Left renal cortex interstitium (tissue), 4 donors: ENCODE data around the gene TMPRSS9. TPM values are rescaled to one million over a fixed set of nuclear protein-coding genes. Genes with fewer than 3 reads are reported as not detected.
"Not testable (repeated sequence)": the region's sequence is repeated elsewhere in the genome, so short reads cannot be mapped to it uniquely, and the experiment has no call there.

Experiments used
- DNase-seq, 4 donors: peaks; one replicate each; pipeline ENCODE4 v3.0.0-alpha.2; 2013; ENCODE audit warnings: low read depth in 4 of 4, low spot score in 2 of 4, missing footprints in 1 of 4
- polyA plus RNA-seq, 4 donors: library from polyadenylated mRNA; unstranded; fragments of 120-200 nt; gene quantifications; one replicate each; pipeline ENCODE4 v1.2.1, GENCODE V29; 2013; ENCODE audit not compliant: insufficient read length in 4 of 4

Gene TMPRSS9
- polyA plus RNA-seq, 4 donors = 0.08 to 1.2 (median 0.62) TPM

DNA sequence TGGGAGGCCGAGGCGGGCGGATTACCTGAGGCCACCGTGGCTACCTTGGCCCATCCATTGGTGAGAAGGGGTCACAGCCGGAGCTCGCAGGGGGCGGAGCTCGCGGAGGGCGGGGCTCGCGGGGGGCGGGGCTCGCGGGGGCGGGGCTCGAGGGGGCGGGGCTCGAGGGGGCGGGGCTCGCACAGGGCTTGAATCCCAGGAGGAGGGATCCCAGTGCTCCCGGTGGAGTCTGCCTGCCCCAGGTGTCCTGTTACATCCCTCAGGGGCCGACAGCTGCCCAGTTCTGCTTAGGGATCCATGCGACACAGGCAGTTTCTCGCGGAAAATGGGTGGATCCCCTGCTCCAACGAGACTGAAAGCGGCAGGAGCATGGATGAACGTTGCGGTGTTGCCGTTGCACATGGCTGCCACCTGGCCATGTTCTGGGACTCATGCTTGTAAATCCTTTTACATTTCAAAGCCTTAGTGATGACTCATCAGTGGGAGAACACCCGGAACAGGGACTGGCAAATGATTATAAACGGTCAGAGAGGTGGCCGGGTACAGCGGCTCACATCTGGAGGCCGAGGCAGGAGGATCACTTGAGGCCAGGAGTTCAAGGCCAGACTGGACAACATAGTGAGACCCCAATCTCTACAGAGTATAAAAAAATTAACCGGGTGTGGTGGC, 25.1 kb downstream of the TMPRSS9 start:
- DNase-seq = no peak

DNA sequence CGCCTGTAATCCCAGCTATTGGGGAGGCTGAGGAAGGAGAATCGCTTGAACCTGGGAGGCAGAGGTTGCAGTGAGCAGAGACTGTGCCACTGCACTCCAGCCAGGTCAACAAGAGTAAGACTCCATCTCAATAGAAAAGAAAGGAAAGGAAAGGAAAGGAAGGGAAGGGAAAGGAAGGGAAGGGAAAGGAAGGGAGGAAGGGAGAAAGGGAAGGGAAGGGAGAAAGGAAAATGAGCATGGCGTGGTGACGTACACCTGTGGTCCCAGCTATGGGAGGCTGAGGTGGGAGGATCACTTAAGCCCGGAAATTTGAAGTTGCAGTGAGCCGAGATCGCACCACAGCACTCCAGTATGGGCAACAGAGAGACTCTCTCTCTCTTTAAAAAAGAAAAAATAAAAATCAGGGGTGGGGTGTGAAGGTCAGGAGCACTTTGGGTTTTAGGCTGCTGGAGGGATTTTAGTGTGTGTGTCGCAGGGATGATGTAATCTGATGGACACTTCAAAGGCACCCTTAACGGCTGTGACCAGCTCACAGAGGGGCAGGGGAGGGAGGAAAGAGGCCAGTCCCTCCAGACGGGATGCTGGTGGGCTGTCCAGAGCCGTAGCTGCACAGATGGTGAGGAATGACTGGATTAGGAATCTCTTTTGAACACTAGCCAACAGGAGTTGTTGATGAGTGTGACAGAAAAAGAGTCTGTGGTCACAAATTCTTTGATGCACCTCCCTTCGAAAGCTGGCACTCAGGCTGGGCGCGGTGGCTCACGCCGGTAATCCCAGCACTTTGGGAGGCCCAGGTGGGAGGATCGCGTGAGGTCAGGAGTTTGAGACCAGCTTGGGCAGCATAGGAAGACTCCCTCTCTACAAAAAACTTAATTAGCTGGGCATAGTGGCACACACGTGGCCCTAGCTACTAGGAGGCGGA, 27.6 kb downstream of the TMPRSS9 start:
- DNase-seq = no peak

DNA sequence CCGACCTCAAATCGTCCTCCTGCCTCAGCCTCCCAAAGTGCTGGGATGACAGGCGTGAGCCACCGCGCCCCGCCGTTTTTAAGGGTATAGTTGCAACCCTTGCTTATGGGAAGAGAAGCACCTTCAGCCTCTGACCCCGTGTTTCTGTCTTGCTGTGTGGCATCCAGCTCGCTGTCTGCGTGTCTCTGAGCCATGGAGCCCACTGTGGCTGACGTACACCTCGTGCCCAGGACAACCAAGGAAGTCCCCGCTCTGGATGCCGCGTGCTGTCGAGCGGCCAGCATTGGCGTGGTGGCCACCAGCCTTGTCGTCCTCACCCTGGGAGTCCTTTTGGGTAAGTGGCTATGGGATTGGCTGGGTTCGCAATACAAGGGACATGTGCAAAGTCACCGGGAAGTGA, 29.5 kb downstream of the TMPRSS9 start:
- no peak for DNase-seq

DNA sequence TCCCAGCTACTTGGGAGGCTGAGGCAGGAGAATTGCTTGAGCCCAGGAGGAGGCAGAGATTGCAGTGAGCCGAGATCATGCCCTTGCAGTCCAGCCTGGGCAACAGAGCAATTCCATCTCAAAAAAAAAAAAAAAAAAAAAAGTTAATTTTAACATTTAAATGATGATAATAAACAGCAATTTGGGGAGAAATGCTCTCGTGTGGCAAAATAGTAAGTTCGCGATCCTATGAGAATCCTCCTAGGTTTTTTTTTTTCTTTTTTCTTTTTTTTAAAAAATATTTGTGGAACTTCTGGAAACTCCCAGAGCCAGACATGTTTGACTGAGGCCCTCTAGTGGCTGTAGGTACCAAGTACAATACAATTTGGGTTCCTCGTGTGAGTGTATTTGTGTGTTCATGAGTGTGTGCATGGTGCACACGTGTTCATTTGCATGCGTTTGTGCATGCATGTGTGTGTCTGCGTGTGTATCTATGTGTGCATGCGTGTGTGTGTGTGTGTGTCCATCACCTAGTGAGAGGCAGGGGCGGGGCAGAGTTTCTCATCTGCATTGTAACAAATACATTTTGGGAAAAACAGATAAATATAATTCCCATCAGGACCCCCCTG, 31.2 kb downstream of the TMPRSS9 start:
- no peak for DNase-seq

DNA sequence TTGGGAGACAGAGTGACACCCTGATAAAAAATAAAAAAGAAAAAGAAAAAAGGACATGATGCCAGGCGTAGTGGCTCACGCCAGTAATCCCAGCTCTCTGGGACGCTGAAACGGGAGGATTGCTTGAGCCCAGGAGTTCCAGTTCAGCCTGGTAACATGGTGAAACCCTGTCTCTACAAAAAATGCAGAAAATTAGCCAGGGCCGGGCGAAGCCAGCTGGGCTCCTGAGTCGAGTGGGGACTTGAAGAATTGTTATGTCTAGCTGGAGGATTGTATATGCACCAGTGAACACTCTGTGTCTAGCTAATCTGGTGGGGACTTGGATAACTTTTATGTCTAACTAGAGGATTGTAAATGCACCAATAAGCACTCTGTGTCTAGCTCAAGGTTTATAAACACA, 32.3 kb downstream of the TMPRSS9 start:
- DNase-seq = no peak

DNA sequence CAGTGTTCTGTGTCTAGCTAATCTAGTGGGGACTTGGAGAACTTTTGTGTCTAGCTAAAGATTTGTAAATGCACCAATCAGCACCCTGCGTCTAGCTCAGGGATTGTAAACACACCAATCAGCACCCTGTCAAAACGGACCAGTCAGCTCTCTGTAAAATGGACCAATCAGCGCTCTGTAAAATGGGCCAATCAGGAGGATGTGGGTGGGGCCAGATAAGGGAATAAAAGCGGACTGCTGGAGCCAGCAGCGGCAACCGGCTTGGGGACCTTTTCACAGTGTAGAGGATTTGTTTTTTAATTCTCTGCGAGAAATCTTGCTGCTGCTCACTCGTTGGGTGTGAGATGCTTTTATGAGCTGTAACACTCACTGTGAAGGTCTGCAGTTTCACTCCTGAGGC, 32.8 kb downstream of the TMPRSS9 start:
- DNase-seq = not testable (repeated sequence)

DNA sequence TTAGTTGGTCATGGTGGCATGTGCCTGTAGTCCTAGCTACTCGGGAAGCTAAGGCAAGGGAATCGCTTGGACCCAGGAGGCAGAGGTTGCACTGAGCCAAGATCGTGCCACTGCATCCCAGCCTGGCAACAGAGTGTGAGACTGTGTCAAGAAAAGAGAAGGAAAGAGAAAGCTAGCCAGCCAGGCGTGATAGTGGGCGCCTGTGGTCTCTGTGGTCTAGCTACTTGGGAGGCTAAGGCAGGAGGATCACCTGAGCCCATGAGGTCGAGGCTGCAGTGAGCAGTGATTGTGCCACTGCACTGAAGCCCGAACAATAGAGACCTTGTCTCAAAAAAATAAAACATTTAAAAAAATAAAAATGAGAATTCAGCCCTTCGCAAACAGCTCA, 34.0 kb downstream of the TMPRSS9 start:
- DNase-seq = no peak

DNA sequence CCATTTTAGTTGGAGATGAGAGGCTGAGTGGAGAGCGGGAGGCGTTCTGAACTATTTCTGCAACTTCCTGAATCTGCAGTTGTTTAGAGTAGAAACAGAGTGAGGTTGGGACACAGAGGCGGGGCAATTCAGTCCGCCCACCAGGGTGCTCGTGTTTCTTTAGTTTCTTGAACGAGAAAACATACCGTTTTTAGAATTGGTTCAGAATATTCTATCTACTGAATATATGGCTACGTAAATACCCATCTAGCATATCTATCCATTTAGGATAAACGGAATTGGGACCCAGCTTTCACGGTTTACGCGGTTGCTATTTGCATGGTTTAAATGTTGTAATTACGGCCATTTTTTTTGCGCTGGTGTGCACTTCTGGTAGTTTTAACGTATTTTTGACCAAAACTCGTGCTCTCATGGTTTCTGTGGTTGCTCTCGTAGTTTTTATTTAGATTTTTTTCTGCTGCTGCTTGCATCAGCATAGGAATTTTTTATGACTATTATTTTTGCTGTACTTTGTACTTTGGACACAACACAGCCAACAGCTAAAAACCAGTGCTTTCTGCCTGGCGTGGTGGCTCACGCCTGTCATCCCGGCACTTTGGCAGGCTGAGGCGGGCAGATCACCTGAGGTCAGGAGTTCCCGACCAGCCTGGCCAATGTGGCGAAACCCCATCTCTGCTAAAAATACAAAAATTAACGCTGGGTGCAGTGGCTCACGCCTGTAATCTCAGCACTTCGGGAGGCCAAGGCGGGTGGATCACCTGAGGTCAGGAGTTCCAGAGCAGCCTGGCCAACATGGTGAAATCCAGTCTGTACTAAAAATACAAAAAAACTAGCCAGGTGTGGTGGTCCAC, 34.6 kb downstream of the TMPRSS9 start:
- no peak for DNase-seq

DNA sequence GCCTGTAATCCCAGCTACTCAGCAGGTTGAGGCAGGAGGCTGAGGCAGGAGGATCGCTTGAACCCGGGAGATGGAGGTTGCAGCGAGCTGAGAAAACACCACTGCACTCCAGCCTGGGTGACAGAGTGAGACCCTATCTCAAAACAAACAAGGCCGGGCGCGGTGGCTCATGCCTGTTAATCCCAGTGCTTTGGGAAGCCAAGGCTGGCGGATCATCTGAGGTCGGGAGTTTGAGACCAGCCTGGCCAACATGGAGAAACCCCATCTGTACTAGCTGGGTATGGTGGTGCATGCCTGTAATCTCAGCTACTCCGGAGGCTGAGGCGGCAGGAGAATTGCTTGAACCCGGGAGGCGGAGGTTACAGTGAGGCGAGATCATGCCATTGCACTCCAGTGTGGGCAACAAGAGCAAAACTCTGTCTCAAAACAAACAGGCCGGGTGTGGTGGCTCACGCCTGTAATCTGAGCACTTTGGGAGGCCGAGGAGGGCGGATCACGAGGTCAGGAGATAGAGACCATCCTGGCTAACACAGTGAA, 35.3 kb downstream of the TMPRSS9 start:
- not testable (repeated sequence) for DNase-seq

DNA sequence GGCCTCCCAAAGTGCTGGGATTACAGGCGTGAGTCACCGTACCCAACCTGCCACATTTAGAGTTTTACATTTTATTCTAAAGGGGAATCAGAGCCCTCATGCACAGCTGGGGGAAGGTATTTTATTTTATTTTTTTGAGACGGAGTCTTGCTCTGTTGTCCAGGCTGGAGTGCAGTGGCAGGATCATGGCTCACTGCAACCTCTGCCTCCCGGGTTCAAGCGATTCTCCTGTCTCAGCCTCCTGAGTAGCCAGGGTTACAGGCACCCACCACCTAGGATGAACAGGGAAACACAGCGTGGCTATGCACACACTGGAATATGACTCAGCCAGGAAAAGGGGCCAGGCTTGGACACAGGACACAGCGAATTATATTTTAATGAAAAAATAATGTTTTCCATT, 37.1 kb downstream of the TMPRSS9 start:
- DNase-seq = not testable (repeated sequence)

DNA sequence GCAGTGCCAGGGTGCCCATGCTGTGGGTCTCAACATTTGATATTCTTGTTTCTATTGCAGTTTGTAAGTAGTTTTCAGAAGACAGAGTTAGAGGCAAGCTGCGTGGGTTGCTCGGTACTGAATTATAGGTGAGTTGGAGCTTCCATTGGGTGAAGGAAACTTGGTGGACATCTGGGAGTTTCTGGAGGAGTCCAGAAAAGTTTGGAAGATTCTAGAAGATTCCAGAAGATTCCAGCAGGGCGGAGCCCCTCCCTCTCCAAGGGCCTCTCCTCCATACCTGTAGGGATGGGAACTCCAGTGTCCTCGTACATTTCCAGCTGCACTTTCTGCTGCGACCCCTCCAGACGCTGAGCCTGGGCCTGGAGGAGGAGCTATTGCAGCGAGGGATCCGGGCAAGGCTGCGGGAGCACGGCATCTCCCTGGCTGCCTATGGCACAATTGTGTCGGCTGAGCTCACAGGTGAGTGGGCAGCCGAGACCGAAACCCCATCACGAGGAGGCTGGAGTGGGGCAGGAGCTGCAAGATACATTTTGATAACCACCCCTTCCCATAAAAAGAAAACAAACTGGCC, 38.8 kb downstream of the TMPRSS9 start:
- no peak for DNase-seq

DNA sequence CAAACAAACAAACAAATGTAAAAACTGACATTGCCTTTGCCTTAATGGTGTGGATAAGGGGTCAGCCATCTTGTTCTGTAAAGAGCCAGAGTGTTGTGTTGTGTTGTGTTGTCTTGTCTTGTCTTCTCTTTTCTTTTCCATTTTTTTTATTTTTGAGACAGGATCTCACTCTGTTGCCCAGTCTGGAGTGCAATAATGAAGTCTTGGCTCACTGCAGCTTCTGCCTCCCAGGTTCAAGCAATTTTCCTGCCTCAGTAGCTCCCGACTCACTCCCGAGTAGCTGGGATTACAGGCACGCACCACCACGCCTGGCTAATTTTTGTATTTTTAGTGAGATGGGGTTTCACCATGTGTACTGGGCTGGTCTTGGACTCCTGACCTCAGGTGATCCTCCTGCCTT, 39.5 kb downstream of the TMPRSS9 start:
- DNase-seq = no peak

DNA sequence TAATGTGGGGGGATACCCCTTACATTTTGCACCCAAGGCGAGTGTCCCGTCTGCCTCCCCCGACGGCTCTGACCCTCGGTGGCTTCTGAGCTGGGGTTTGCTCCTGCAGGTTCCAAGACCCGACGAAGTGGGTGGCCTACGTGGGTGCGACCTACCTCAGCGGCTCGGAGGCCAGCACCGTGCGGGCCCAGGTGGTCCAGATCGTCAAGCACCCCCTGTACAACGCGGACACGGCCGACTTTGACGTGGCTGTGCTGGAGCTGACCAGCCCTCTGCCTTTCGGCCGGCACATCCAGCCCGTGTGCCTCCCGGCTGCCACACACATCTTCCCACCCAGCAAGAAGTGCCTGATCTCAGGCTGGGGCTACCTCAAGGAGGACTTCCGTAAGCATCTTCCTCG, 48.2 kb downstream of the TMPRSS9 start:
- no peak for DNase-seq

DNA sequence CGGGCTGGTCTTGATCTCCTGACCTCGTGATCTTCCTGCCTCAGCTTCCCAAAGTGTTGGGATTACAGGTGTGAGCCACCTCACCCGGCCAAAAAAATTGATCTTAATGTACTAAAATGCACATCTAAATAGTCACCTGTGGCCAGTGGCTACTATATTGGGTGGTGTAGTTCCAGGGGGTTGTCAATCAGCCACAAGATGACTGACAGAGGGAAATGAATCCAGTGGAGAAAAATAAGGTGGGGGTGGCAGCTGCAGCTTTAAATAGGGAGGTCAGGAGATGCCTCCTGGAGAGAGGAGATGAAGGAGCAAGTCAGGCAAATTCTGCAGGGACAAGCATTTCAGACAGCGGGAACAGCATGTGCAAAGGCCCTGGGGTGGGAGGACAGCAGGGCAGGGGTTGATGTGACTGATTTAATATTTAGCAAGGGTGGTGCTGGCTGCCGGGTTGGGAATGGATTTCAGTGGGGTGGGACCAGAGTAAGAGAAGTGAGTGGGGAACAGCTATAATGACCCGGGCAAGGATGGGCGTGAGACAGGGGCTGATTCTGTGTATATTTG, 49.4 kb downstream of the TMPRSS9 start:
- no peak for DNase-seq

DNA sequence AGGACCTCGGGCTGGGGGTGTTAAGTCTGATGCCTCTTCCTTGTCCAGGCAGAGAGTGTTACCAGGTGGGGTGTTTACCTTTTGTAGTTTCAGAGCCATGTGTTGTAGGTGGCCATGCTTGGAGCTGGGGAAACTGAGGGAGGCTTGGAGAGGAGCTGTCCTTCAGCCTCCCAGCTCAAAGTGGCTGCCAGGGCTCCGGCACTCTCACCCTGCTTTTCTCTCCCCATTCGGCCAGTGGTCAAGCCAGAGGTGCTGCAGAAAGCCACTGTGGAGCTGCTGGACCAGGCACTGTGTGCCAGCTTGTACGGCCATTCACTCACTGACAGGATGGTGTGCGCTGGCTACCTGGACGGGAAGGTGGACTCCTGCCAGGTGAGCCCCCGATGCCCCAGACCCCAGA, 50.0 kb downstream of the TMPRSS9 start:
- no peak for DNase-seq

DNA sequence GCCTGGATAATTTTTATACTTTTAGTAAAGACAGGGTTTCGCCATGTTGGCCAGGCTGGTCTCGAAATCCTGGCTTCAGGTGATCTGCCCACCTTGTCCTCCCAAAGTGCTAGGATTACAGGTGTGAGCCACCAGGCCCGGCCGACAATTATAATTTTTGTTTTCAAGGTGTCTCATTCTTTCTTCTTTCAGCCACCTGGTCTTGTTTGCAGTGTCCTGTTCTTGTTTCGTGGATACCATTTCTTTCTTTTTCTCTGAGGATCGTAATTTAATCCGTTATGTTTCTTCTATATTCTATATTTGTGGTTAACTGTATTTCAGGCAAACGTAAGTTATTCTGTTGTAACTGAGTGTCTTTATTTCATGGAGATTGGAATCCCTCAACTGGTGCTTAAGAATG, 51.6 kb downstream of the TMPRSS9 start:
- DNase-seq = no peak

DNA sequence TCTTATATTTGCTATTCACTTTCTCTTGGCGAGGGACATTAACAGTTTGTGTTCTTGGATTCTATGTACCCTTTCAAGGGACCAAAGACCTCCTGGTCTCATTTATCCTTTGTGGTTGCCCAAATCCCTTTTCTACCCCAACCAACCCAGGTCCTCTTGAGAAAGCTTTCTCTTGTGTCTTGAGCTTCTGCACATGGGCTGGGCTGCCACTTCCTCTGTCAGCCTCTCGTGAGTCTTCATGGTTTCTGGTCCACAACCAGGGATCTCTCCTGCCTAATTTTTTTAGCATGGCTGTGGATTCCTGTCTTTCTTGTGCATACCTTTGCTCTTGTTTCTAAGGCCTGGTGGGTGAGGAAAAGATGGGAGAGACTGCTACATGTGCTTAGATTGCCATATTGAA, 52.4 kb downstream of the TMPRSS9 start:
- no peak for DNase-seq

DNA sequence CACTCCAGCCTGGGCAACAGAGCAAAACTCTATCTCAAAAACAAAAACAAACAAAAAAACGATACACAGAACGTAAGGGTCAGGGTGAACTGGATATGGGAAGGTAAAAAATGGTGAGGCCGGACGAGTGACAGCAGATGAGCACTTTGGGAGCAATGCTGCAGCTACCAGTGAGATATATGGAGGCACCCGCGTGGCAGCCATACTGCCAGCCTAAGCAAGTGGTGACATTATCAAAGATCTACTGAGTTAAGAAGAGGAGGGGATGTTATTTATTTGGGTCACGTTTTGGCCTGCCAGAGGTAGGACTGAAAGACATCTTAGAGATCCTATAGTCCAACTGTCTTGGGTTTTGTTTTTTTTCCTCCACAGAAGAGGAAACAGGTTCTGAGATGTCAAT, 53.1 kb downstream of the TMPRSS9 start:
- DNase-seq = no peak

DNA sequence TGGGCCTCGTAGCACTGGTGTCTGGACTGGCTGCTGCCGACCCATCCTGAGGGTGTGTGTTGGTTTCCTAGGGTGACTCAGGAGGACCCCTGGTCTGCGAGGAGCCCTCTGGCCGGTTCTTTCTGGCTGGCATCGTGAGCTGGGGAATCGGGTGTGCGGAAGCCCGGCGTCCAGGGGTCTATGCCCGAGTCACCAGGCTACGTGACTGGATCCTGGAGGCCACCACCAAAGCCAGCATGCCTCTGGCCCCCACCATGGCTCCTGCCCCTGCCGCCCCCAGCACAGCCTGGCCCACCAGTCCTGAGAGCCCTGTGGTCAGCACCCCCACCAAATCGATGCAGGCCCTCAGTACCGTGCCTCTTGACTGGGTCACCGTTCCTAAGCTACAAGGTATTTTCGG, 53.6 kb downstream of the TMPRSS9 start:
- no peak for DNase-seq
